Measurements from ENCODE around the gene SLC25A51.
"Not testable (repeated sequence)": the region's sequence is repeated elsewhere in the genome, so short reads cannot be mapped to it uniquely, and the experiment has no call there.

The SLC25A51 gene

DNA sequence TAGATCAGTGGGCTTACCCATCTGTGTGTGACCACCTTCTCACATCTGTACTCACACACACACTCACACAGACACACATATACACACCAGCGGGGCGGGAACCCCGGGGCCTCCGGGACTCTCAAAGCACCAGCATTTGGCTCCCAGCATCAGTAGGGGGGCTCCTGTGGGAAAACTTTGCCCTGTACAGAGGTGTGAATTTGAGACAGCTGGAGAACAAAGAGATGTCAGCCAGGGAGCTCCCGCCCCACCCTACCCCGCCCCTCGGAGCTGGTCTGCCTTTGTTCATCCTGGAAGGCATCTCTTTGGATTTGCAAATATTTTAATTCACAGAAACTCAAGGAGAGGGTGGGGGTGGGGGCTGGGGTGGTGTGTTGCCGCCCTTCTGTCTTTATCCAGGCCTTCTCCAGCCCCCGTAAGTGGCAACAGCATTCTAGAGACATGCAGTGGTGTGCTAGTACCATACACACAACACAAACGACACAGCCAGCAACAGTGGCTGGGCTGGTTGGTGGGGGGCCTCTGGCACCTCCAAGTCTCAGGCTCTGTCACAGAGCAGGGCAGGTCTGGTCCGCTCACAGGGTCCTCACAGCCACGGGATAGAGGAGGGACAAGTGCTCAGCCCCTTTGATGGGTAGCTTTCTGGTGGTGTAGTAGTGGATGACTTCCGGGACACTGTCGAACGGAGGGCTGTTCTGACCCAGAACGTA is 15.5 kb upstream of the SLC25A51 start:
- DNase-seq: no peak

DNA sequence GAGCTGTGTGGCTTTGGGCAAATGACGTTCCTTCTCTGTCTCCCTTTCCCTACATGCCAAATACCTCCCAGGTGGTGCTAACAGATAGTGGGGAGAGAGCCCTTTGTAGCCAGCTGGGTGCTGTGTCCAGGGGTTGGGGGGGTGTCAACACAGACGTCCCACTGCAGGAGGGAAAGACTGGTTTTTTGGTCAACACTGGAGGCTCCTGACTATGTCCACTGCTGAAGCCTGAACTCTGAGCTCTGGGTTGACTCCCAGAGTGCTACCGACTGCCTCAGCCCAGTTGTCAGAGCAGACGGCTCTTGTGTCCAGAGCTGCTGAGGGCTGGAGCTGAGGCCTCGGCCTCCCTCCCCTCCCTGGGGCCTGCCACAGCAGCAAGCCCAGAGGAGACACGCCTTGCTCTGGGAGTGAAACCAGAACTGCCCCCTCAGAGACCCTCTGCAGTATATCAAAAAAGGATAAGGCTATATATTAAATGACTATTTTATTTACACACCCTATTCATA is 14.8 kb upstream of the SLC25A51 start:
- no peak for DNase-seq

- DNase-seq: no peak
Measured at GRCh38 chr9:37917801-37918664, 14.1 kb upstream of the SLC25A51 start.

- DNase-seq: no peak
Measured at GRCh38 chr9:37917313-37917731, 13.4 kb upstream of the SLC25A51 start.

DNA sequence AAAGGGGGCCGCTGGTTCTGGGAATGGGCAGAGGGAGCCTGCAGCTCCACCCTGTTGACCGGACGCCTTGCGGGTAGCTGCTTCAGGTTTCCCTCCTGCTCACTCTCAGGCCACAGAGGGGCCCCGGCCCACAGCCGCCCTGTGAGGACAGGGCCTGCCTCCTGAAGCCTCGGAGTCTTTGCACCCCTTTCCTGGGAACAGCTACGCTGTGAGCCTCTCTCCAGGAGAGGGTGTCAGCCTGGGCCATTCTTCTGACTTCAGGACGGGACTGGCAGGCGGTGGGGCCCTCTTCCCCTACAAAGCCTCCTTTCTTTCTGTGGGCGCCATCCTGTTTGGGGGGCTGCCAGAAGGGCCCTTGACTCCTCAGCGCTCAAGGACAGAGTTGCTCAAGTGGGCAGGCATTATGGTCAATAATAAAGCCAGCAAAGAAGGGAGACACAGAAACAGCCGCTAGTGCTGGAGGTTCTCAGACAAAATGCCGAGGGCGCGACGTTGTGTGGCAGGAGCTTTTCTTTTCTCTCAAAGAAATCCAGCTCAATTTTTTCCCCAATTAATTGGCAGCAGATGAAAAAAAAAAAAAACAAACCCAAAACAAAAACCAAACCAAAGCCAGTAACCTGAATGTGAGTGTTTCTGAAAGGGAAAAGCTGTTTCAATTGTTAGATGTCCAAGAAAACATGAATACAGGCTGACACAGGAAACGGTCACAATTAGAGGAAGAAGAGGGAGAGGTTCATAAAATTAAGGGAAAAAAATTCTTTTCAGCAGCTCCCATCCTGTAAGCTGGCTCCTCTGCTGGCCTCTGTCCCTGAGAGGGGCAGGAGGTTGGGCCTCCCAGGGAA is 12.8 kb upstream of the SLC25A51 start:
- DNase-seq: peak in 8 of 14 donors; percentile 24 to 91 (median 55)

DNA sequence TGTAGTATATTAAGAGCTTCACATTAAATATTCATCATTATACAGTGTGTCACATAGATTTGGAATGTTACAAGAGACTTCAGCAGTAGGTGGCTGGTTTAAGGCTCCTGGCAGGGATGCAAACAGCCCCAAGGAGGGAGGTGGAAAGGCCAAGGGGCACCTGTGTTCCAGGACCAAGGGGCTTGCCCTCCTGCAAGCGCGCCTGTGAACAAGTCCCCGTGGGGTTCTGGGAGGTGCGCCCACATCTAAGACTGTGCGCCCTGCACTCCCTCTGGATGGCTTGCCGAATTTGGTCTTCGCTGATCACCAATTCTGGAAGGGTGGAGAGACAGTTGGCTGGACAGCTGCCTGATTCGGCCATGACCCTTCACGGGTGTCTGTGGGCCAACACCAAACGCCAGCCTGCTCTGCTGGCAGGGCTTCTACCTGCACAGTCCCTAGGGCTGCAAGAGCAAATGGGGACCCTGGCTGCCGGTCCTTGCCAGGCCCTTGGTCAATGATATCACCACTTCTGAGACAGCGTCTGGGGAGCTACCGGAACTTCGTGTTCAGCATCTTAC is 12.1 kb upstream of the SLC25A51 start:
- peak in 2 of 14 donors; percentile 33 to 46 for DNase-seq

DNA sequence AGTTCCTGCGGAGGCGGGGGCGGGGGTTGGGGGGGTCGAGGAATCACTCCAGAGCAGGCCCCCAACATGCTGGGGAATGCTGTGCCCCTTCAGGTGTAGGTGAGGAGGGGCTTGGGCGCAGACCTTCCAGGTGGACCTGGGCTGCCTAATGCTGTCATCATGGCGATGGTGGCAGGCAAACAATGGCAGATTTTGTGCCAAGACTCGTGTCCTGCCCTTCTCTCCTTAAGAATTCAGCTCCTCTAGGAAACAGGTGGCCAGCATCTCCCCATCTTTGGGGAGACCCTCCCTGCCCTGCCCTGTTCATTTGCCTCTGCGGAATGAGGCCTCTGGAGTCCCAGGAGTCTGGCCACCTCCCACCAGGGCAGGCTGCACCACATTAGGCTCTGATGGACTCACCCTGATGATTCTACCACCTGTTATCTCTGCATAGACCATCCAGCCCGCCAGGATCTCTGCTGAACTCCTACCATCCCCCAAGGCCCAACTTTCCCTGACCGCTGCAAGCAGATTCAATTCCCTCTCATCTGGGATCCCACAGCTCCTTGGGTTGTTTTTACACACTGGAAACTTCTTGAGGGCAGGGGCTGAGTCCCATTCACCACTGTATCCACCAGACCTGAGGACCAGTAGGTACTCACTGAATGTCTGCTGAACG is 10.9 kb upstream of the SLC25A51 start:
- no peak for DNase-seq

DNA sequence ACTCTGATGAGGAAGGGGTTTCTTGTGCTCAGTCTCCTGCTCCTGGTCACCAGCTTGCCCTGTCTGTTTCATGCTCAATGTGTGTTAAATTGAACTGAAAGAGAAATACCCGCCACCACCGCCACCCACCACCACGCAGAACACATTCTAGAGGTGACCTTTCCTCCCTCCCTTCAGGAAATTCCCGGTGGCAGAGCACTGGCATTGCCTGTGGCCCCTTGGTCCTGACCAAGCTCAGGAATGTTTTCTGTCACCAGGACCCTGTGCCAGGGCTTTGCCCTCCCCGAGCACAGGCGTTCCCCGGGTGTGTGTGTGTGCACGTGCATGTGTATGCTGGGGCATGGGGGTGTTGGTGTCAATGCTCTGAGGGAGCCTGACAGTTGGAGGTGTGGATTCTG is 10.2 kb upstream of the SLC25A51 start:
- DNase-seq: no peak

DNA sequence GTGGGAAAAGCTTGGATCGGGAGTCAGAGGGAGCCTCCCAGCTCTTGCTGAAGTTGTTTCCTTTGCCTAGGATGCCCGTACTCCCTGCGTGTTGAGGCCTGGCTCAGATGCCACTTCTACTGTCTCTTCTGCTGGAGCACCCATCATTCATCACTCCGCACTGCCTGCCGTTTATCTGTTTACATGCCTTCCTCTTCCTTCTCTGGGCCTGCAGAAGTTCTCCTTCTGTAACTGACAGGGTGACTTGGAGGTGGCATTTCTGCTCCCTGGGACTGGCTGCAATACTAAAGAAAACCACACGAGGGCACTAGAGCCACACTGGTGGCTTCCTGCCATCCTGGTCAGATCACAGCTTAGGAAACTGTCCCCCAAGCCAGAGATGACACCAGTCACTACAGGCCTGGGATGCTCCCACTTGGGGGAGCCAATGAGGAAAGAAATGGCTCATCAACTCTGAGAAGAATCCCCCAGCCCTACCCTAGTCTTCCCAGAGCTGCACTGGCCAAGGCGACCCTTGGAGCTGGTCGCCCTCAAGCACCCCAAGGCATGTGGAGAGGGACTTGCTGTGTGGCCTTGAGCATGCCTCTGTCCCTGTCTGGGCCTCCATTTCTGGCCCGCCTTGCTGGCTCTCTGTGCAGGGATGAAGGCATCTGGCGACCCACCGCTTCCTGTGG is 9.7 kb upstream of the SLC25A51 start:
- DNase-seq: peak in 12 of 14 donors; percentile 57 to 91 (median 86)

GRCh38 chr9:37911271-37911681 is 7.3 kb upstream of the SLC25A51 start:
- no peak for DNase-seq

- no peak for DNase-seq
Measured at GRCh38 chr9:37910271-37910670, 6.3 kb upstream of the SLC25A51 start.

DNA sequence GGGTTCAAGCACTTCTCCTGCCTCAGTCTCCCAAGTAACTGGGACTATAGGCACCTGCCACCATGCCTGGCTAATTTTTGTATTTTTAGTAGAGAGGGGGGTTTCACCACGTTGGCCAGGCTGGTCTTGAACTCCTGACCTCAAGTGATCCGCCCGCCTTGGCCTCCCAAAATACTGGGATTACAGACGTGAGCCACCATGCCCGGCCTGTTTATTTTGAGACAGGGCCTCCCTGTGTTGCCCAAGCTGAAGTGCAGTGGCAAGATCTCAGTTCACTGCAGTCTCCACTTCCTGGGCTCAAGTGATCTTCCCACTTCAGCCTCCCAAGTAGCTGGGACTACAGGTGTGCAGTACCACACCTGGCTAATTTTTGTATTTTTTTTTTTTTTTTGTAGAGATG is 5.9 kb upstream of the SLC25A51 start:
- DNase-seq: not testable (repeated sequence)

DNA sequence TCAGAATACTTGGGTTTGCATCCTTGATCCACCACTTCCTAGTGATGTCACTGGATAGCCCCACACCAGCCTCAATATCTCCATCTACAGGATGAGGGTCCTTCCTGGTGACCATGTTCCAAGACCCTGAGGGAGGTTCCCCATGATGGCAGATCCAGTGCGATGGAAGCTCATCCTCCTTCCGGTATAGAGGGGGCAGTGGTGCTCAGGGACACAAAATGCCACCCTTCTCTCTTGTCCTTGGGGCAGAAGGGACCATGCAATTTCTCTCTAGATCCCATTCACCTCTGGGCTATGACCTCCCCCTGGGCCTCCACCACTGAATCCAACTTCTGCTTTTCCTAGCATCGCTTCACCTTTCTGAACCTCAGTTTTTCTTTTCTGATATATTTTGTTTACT is 5.4 kb upstream of the SLC25A51 start:
- no peak for DNase-seq

DNA sequence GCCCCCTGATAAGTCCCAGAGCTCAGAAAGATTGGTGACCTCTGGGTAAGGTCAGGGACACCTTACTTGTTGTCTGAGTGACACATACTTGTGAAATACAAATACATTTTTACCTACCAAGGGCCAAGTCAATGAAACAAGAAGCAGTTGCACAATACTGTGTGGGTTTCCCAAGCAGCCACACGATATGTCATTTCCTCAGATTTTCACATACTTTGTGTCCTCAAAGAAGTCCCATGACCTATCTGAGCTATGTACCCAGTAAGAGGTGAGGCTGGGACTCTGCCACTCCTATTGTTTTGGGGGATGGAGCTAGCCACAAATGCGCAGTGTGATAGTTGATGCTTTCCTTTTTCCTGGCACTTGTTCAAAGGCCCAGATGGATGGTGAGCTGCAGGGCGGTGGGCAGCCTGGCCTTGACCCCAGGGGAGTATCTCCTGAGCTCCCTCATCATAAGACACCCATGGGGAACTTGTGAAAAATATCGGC is 4.8 kb upstream of the SLC25A51 start:
- no peak for DNase-seq

DNA sequence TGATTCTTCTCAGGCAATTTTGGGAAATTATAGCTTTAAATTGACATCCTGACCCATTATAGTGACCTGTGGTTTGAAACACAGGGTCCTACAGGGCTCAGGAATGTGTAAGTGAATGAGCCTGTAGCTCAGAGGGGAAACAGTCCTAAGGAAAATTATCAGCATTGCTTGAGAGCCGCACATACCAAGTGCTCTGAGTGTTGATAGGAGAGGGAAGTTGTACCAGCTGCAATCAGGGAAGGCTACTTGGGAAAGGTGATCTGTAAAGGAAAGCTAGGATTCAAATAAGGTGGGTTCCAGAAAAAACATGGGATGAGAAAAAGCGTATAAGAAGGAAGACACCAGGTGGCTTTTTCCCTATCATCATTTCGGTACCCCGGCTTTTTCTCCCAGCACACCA is 4.4 kb upstream of the SLC25A51 start:
- DNase-seq: no peak

DNA sequence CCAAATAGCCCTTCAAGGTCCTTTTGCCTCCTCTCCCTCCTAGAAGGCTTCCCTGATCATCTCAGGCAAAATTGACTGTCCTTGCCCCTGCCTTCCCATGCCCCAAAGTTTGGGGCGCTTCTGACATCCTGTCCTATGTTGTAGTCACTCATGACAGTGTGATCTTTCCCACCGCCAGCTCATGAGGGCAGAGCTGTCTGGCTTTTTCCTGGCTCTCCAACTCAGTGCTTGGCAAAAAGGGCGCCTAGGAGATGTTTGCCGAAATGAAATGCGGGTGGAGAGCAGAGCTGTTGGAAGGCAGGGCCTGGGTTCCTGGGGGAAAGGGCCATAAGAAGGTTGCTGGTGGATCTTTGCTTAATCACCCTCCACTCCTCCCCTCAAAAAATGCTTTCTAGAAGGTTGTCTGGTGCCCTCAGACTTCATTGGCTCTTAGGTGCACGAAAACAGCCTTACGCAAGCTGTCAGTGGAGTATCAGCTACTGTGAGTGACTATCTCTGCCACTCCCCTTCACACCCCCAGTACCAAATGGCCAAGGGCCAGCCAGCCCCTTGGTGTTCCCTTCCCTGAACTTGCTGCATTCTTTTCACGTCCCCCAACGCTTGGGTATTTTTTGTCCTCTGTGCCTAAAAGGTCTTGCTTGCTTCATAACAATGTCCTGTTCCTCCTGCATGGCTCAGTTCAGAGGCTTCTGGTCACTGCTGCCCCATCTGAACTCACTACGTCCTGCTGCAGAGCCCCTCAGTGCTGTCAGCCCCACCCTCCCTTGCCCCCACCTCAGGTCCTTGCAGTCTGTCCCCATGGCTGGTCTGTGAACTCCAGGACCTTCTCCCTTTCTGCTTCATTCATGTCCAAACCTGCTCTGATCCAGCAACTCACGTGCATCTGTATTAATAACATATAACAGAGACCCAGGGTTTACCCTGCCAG is 2.6 kb upstream of the SLC25A51 start:
- no peak for DNase-seq

DNA sequence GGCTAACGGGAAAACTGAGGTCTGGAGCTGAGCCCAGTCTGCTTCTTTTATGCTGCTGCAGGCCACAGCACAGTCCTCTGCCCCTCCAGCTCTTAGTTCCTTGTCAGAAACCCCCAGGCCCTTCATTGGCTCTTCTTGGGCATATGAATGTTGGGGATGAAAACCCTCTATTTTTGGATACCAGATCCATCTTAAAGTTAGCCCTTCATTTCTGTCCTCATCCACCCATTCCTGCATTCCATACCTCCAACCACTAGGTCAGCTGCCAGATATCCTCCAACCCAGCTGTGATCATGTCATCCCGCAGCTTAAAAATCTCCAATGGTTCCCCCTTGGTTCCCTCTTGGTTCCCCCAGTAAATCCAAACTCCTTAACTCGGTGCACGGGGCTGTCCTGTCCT is 1.8 kb upstream of the SLC25A51 start:
- no peak for DNase-seq

GRCh38 chr9:37905131-37905505 is 1.2 kb upstream of the SLC25A51 start:
- peak in 1 of 14 donors; percentile 20 for DNase-seq

- peak in 1 of 14 donors; percentile 63 for DNase-seq
Measured at GRCh38 chr9:37904445-37905130, 661 bp upstream of the SLC25A51 start.
